Measurements from ENCODE around the gene PLPPR3.

- TF ChIP-seq CTCF (conservative IDR thresholded peaks at IDR 0.05) (no peak), EZH2 (IDR thresholded peaks at IDR 0.05; ENCODE audit: low read depth) (no peak)
These were observed 39.4 kb downstream of the PLPPR3 start for GRCh38 chr19:782185-782877.
